K562 (cell line): ENCODE measurements around the gene EPS8. TPM values are rescaled to one million over a fixed set of nuclear protein-coding genes. Genes with fewer than 3 reads are reported as not detected.

Experiments
- ATAC-seq: fragments of 200-7000 bp; cut with Tn5 transposase; 3 replicates; pipeline ENCODE4 v1.9.1; 2020; ENCODE audit warnings: moderate library complexity
- BruUV-seq: library from RNA; stranded (reverse); fragments of 400-500 nt; replicated peaks from 2 replicates; lab custom pipeline; 2021; lab: Mats Ljungman, UMichigan
- CTCF ChIA-PET: fragments of 300-600 bp; formaldehyde crosslinking; extraction: SDS; loops from one replicate; lab custom pipeline; 2021; ENCODE audit warnings: low intra/inter-chr PET ratio; lab: Yijun Ruan, JAX
- POLR2A ChIA-PET: fragments of 300-600, 350-650 bp; sonication (Branson Sonifier 250); formaldehyde crosslinking; extraction: SDS; loops from one replicate; lab custom pipeline; 2021; ENCODE audit warnings: antibody characterized with exemption, inconsistent platforms; lab: Yijun Ruan, JAX
- DNase-seq, 4 experiments: peaks; one replicate each; pipeline versions ENCODE4 v3.0.0 to v3.0.0-alpha.2; 2011 to 2018; ENCODE audit warnings: low spot score in 3 of 4, mixed read lengths in 3 of 4; ENCODE audit errors: extremely low read depth in 1 of 4
- FAIRE-seq: peaks from 2 replicates; lab custom pipeline; 2011; peaks lifted over from hg19 to GRCh38; lab: Jason Lieb, UNC
- H2AFZ ChIP-seq: 2 replicates; pipeline ENCODE4 v1.6.0; 2011; ENCODE audit warnings: low read depth, low read length, control low read depth, inconsistent platforms
- H3K27ac ChIP-seq: fragments of 200-600 bp; 3 replicates; pipeline ENCODE4 v1.8.0; 2011; ENCODE audit warnings: low read depth, mild to moderate bottlenecking, control low read depth, inconsistent platforms, low read length, moderate library complexity, mixed read lengths; ENCODE audit errors: extremely low read depth
- H3K27me3 ChIP-seq, 2 experiments: fragments of 300-600 bp in 1 of 2; 2 replicates in 1 of 2; 3 replicates in 1 of 2; pipeline versions ENCODE4 v1.6.0 to v1.8.0; 2011; ENCODE audit warnings: inconsistent platforms in 2 of 2, low read length in 2 of 2, mild to moderate bottlenecking in 1 of 2, mixed read lengths in 1 of 2, moderate library complexity in 1 of 2; ENCODE audit not compliant: control insufficient read depth in 2 of 2, insufficient read depth in 2 of 2
- H3K36me3 ChIP-seq: fragments of 300-600 bp; 3 replicates; pipeline ENCODE4 v1.8.0; 2011; ENCODE audit warnings: mild to moderate bottlenecking, low read length, inconsistent platforms; ENCODE audit not compliant: control insufficient read depth, insufficient read depth
- H3K4me1 ChIP-seq, 2 experiments: fragments of 200-600 bp in 1 of 2; replicated peaks in 1 of 2; 2 replicates in 1 of 2; 3 replicates in 1 of 2; pipeline versions ENCODE4 v1.5.1 to v1.8.0; 2011; ENCODE audit warnings: inconsistent platforms in 2 of 2, low read length in 2 of 2, mild to moderate bottlenecking in 1 of 2, mixed read lengths in 1 of 2, moderate library complexity in 1 of 2; ENCODE audit not compliant: control insufficient read depth in 2 of 2, insufficient read depth in 2 of 2
- H3K4me2 ChIP-seq: 2 replicates; pipeline ENCODE4 v1.6.1; 2011; ENCODE audit warnings: low read length, control low read depth, inconsistent platforms, mixed read lengths; ENCODE audit not compliant: insufficient read depth
- H3K4me3 ChIP-seq: fragments of 200-600 bp; sonication (generic), shearing (Covaris generic); 2 replicates; pipeline ENCODE4 v1.5.1; 2016; ENCODE audit warnings: control low read depth, inconsistent platforms
- H3K79me2 ChIP-seq: fragments of 200-600 bp; 3 replicates; pipeline ENCODE4 v1.8.0; 2011; ENCODE audit warnings: low read length, inconsistent platforms; ENCODE audit not compliant: control insufficient read depth, insufficient read depth
- H3K9ac ChIP-seq, 2 experiments: 2 replicates each; pipeline versions ENCODE4 v1.6.0 to v1.6.1; 2011; ENCODE audit warnings: low read depth in 2 of 2, low read length in 2 of 2, control low read depth in 1 of 2, inconsistent platforms in 1 of 2, mild to moderate bottlenecking in 1 of 2, mixed read lengths in 1 of 2; ENCODE audit not compliant: insufficient read depth in 1 of 2
- H3K9me1 ChIP-seq: one replicate; pipeline ENCODE4 v1.6.0; 2011; ENCODE audit warnings: inconsistent platforms, mild to moderate bottlenecking, low read length, moderate library complexity; ENCODE audit not compliant: control insufficient read depth, insufficient read depth
- H3K9me3 ChIP-seq: replicated peaks from 2 replicates; pipeline ENCODE4 v1.5.1; 2011; ENCODE audit warnings: low read depth, low read length, inconsistent platforms; ENCODE audit not compliant: control insufficient read depth, insufficient read depth
- H4K20me1 ChIP-seq: replicated peaks from 2 replicates; pipeline ENCODE4 v1.6.1; 2011; ENCODE audit warnings: low read length, inconsistent platforms, mixed read lengths; ENCODE audit not compliant: control insufficient read depth, insufficient read depth
- FIP1L1 ChIP-seq: fragments of 200-400 bp; formaldehyde crosslinking; IDR thresholded peaks from 2 replicates; pipeline ENCODE4 v1.6.1; 2018; ENCODE audit warnings: mild to moderate bottlenecking, low read depth, low read length; ENCODE audit not compliant: poor library complexity, severe bottlenecking
- GABPB2 ChIP-seq: fragments of 250-450 bp; sonication (Bioruptor Pico); conservative IDR thresholded peaks from 2 replicates; pipeline ENCODE4 v1.5.1; 2021; ENCODE audit warnings: mild to moderate bottlenecking
- PRPF4 ChIP-seq: fragments of 200-400 bp; formaldehyde crosslinking; IDR thresholded peaks from one replicate; pipeline ENCODE4 v1.6.1; 2017; ENCODE audit warnings: low read length, low read depth, mild to moderate bottlenecking; ENCODE audit not compliant: insufficient read depth, poor library complexity, severe bottlenecking
- RBM14 ChIP-seq: fragments of 200-400 bp; formaldehyde crosslinking; IDR thresholded peaks from 2 replicates; pipeline ENCODE4 v1.6.1; 2018; ENCODE audit warnings: low read depth, mild to moderate bottlenecking, low read length, moderate library complexity, borderline replicate concordance; ENCODE audit not compliant: insufficient read depth
- RFX5 ChIP-seq: IDR thresholded peaks from 2 replicates; pipeline ENCODE4 v1.6.1; 2011; ENCODE audit warnings: low read depth, mild to moderate bottlenecking, improper control_type of control experiment, low read length
- SMARCA4 ChIP-seq: fragments of 450-650 bp; IDR thresholded peaks from 2 replicates; pipeline ENCODE4 v1.6.1; 2016
- ZBTB1 ChIP-seq: sonication (generic); formaldehyde crosslinking; IDR thresholded peaks from 2 replicates; pipeline ENCODE4 v1.8.1; 2023; ENCODE audit warnings: missing genetic modification reagents, low read depth, mild to moderate bottlenecking, borderline replicate concordance
- ZNF263 ChIP-seq: sonication (generic); formaldehyde crosslinking; IDR thresholded peaks from 2 replicates; pipeline ENCODE4 v1.8.0; 2022; ENCODE audit warnings: mild to moderate bottlenecking, missing genetic modification reagents, borderline replicate concordance
- WGBS: fragments of 100-300 bp; shearing (Covaris generic); methylation state at CpG from one replicate; pipeline ENCODE4 v1.1.6; 2016; ENCODE audit warnings: low coverage, mixed read lengths; ENCODE audit not compliant: insufficient coverage; ENCODE audit errors: missing lambda C conversion rate; 5-methylcytosine and 5-hydroxymethylcytosine counted together
- in situ Hi-C: fragments of 300-500 bp; cut with MboI; formaldehyde crosslinking; loops from 4 replicates; pipeline ENCODE4 v1.15.0; 2018; ENCODE audit warnings: inconsistent platforms, mixed read lengths
- intact Hi-C: fragments of 100-400 bp; cut with micrococcal nuclease; formaldehyde crosslinking; loops from 2 replicates; pipeline ENCODE4 v1.14.2; 2022
- polyA plus RNA-seq, 8 experiments: library from polyadenylated mRNA; depleted of rRNA in 4 of 8; stranded (reverse) in 5 of 8; unstranded in 3 of 8; fragments of >200 nt; fragmentation: Nextera tagmentation in 2 of 8; fragmentation: Illumina TruSeq in 1 of 8; extraction: Ambion mirVana in 2 of 8; extraction: Trizol in 1 of 8; gene quantifications; 2 replicates each; pipeline versions ENCODE4 v1.2.1 to v1.2.3, GENCODE V29; 2011 to 2014; ENCODE audit warnings: inconsistent platforms in 1 of 8, missing spikeins in 1 of 8
- total RNA-seq, 7 experiments: library from RNA; depleted of rRNA in 6 of 7; stranded (reverse); fragments of >200 nt in 6 of 7; fragmentation: Illumina TruSeq in 2 of 7; extraction: Trizol in 2 of 7; gene quantifications; 2 replicates each; pipeline versions ENCODE4 v1.2.1 to v1.2.3, GENCODE V29; 2011 to 2021; ENCODE audit warnings: low replicate concordance in 1 of 7
- TF ChIP-seq, protein P1 (sequence below), 2 experiments: fragments of 450-650 bp in 1 of 2; IDR thresholded peaks; 2 replicates each; pipeline ENCODE4 v1.6.1; 2011 to 2017; ENCODE audit warnings: low read depth in 2 of 2, antibody characterized with exemption in 1 of 2, borderline replicate concordance in 1 of 2, low read length in 1 of 2, mild to moderate bottlenecking in 1 of 2, mixed read lengths in 1 of 2; ENCODE audit not compliant: control insufficient read depth in 1 of 2

EPS8 gene
- total and polyA plus RNA-seq, 9 of the 15 experiments (the other 6 are each of a cell fraction or from before 2014, with no cell fraction given): 0.10 to 1.9 (median 0.33) TPM

GRCh38 chr12:15788233-15789219, 662 bp downstream of the EPS8 start:
- CTCF ChIA-PET: no interaction called here
- intact Hi-C loops (no loop called here), in situ Hi-C loops (no loop called here)
- no peaks in the 10 kb centered on the region for H4K20me1 ChIP-seq
- no peak overlapping the region for H3K27ac ChIP-seq
- WGBS: 22% methylated on average over 35 of the region's 64 CpGs
- no peaks in the 10 kb centered on the region for H3K27me3 ChIP-seq
- no peaks in the 10 kb centered on the region for H3K9me3 ChIP-seq
- no peaks in the 10 kb centered on the region for H3K4me1 ChIP-seq
- no peak overlapping the region for H3K4me3 ChIP-seq
- no peak overlapping the region for H3K4me2 ChIP-seq
- no peaks in the 10 kb centered on the region for H3K9me1 ChIP-seq
- H3K36me3 ChIP-seq: no peaks in the 10 kb centered on the region
- TF ChIP-seq ZBTB1 (CRISPR knock-in tag): no peak
- no peaks in the 10 kb centered on the region for H3K79me2 ChIP-seq
- no peak for FAIRE-seq
- no TSS peak for BruUV-seq
- H2AFZ ChIP-seq: no peak overlapping the region
- peak in 2 of 4 experiments; percentile 4 to 5 for DNase-seq
- H3K9ac ChIP-seq: no peak overlapping the region
- ATAC-seq: no peak
- POLR2A ChIA-PET: no interaction called here

DNA sequence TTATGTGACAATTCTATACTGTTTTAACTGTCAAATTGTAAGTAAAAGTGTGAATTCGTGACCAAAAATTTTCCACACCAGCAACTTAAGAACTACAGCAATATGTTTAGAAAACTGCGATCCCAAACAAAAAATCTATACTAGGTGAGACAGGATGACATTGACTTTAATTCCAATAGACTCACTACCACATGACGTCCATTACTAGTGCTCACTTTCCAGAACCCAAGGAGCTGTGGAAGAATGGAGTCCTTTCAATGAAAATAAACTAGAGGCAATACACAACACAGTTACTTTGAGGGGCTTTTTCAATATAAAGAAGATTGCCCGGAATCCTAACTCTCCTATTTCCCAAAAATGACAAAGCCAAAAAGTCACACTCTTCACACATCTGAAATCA, 1.4 kb downstream of the EPS8 start:
- POLR2A ChIA-PET: no interaction called here
- Histone ChIP-seq H3K4me1 (no peaks in the 10 kb centered on the region), H3K4me3 (no peak overlapping the region), H3K27ac (no peak overlapping the region), H3K27me3 (no peaks in the 10 kb centered on the region), H2AFZ (no peak overlapping the region), H4K20me1 (no peaks in the 10 kb centered on the region), H3K36me3 (no peaks in the 10 kb centered on the region), H3K9me1 (no peaks in the 10 kb centered on the region), H3K9ac (no peak overlapping the region), H3K79me2 (no peaks in the 10 kb centered on the region), H3K9me3 (no peaks in the 10 kb centered on the region), H3K4me2 (no peak overlapping the region)
- BruUV-seq: no TSS peak
- WGBS: 0% methylated on average over 4 of the region's 4 CpGs
- FAIRE-seq (no peak), DNase-seq (no peak), ATAC-seq (no peak)
- TF ChIP-seq GABPB2 (CRISPR knock-in tag) (no peak), FIP1L1 (no peak), ZNF263 (CRISPR knock-in tag) (no peak), RFX5 (no peak), SMARCA4 (no peak), PRPF4 (no peak), RBM14 (no peak)
- TF ChIP-seq, protein P1, sequence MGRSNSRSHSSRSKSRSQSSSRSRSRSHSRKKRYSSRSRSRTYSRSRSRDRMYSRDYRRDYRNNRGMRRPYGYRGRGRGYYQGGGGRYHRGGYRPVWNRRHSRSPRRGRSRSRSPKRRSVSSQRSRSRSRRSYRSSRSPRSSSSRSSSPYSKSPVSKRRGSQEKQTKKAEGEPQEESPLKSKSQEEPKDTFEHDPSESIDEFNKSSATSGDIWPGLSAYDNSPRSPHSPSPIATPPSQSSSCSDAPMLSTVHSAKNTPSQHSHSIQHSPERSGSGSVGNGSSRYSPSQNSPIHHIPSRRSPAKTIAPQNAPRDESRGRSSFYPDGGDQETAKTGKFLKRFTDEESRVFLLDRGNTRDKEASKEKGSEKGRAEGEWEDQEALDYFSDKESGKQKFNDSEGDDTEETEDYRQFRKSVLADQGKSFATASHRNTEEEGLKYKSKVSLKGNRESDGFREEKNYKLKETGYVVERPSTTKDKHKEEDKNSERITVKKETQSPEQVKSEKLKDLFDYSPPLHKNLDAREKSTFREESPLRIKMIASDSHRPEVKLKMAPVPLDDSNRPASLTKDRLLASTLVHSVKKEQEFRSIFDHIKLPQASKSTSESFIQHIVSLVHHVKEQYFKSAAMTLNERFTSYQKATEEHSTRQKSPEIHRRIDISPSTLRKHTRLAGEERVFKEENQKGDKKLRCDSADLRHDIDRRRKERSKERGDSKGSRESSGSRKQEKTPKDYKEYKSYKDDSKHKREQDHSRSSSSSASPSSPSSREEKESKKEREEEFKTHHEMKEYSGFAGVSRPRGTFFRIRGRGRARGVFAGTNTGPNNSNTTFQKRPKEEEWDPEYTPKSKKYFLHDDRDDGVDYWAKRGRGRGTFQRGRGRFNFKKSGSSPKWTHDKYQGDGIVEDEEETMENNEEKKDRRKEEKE (IDR thresholded peaks at IDR 0.05; ENCODE audit: borderline replicate concordance in 1 of 2, control insufficient read depth in 1 of 2, low read depth in 2 of 2, low read length in 1 of 2): no peak
- CTCF ChIA-PET: no interaction called here
- in situ Hi-C loops (no loop called here), intact Hi-C loops (no loop called here)
